ENCODE results near the gene SGPL1. TPM values are rescaled to one million over a fixed set of nuclear protein-coding genes. Genes with fewer than 3 reads are reported as not detected.

SGPL1 gene
- total RNA-seq, 2 donors from 2014 or later, result 61.3 to 77.6 TPM

GRCh38 chr10:70807556-70807955, 8.2 kb upstream of the SGPL1 start:
- no peak overlapping the region for H3K4me3 Mint-ChIP-seq
- no peaks in the 10 kb centered on the region for H3K4me1 Mint-ChIP-seq (ENCODE audit: low read depth)
- peaks cover 8% of the 10 kb centered on the region for H3K27me3 Mint-ChIP-seq (ENCODE audit: low read depth)
- H3K27ac Mint-ChIP-seq, result no peak overlapping the region
- no peaks in the 10 kb centered on the region for H3K36me3 Mint-ChIP-seq (ENCODE audit: insufficient read depth in 2 of 2)
- DNase-seq (no peak), ATAC-seq (replicated peaks in 1 of 2) (no peak)
- no peaks in the 10 kb centered on the region for H3K9me3 Mint-ChIP-seq

GRCh38 chr10:70809011-70809611, 6.6 kb upstream of the SGPL1 start:
- Mint-ChIP-seq H3K4me1 (ENCODE audit: low read depth) (no peaks in the 10 kb centered on the region), H3K9me3 (no peaks in the 10 kb centered on the region), H3K27ac (no peak overlapping the region), H3K36me3 (ENCODE audit: insufficient read depth in 2 of 2) (no peaks in the 10 kb centered on the region), H3K4me3 (no peak overlapping the region), H3K27me3 (ENCODE audit: low read depth) (peaks cover 8% of the 10 kb centered on the region)
- no peak for DNase-seq
- no peak for ATAC-seq (replicated peaks in 1 of 2)

- Mint-ChIP-seq H3K4me3 (no peak overlapping the region), H3K4me1 (ENCODE audit: low read depth) (no peaks in the 10 kb centered on the region), H3K27ac (no peak overlapping the region), H3K27me3 (ENCODE audit: low read depth) (peaks cover 8% of the 10 kb centered on the region), H3K36me3 (ENCODE audit: insufficient read depth in 2 of 2) (no peaks in the 10 kb centered on the region), H3K9me3 (no peaks in the 10 kb centered on the region)
- ATAC-seq (replicated peaks in 1 of 2) (no peak), DNase-seq (no peak)
Measured at GRCh38 chr10:70809726-70810125, 6.0 kb upstream of the SGPL1 start.

GRCh38 chr10:70810967-70811366, 4.8 kb upstream of the SGPL1 start:
- Mint-ChIP-seq H3K36me3 (ENCODE audit: insufficient read depth in 2 of 2) (no peaks in the 10 kb centered on the region), H3K4me1 (ENCODE audit: low read depth) (peaks cover 7% of the 10 kb centered on the region), H3K27me3 (ENCODE audit: low read depth) (peaks cover 8% of the 10 kb centered on the region), H3K9me3 (no peaks in the 10 kb centered on the region), H3K27ac (no peak overlapping the region), H3K4me3 (no peak overlapping the region)
- DNase-seq (no peak), ATAC-seq (replicated peaks in 1 of 2) (no peak)

- H3K9me3 Mint-ChIP-seq, result no peaks in the 10 kb centered on the region
- peaks cover 0 to 2% of the 10 kb centered on the region in 2 donors for H3K36me3 Mint-ChIP-seq (ENCODE audit: insufficient read depth in 2 of 2)
- H3K4me1 Mint-ChIP-seq (ENCODE audit: low read depth), result peaks cover 14% of the 10 kb centered on the region
- ATAC-seq (replicated peaks in 1 of 2) (no peak), DNase-seq (no peak)
- H3K4me3 Mint-ChIP-seq, result no peak overlapping the region
- no peak overlapping the region for H3K27ac Mint-ChIP-seq
- H3K27me3 Mint-ChIP-seq (ENCODE audit: low read depth), result peaks cover 8% of the 10 kb centered on the region
Measured at GRCh38 chr10:70811881-70812280, 3.9 kb upstream of the SGPL1 start.

GRCh38 chr10:70812814-70813213, 2.9 kb upstream of the SGPL1 start:
- H3K27me3 Mint-ChIP-seq (ENCODE audit: low read depth), result no peaks in the 10 kb centered on the region
- peaks cover 2 to 6% of the 10 kb centered on the region in 2 donors for H3K36me3 Mint-ChIP-seq (ENCODE audit: insufficient read depth in 2 of 2)
- H3K27ac Mint-ChIP-seq, result no peak overlapping the region

GRCh38 chr10:70814126-70814525, 1.6 kb upstream of the SGPL1 start:
- Mint-ChIP-seq H3K9me3 (no peaks in the 10 kb centered on the region), H3K36me3 (ENCODE audit: insufficient read depth in 2 of 2) (peaks cover 5 to 7% of the 10 kb centered on the region in 2 donors), H3K27ac (no peak overlapping the region), H3K4me1 (ENCODE audit: low read depth) (peaks cover 35% of the 10 kb centered on the region), H3K27me3 (ENCODE audit: low read depth) (no peaks in the 10 kb centered on the region), H3K4me3 (no peak overlapping the region)
- ATAC-seq (replicated peaks in 1 of 2) (no peak), DNase-seq (no peak)

More at GRCh38 chr10:70812814-70813213, 2.9 kb upstream of the SGPL1 start:
- ATAC-seq (replicated peaks in 1 of 2), result no peak
- Mint-ChIP-seq H3K4me3 (no peak overlapping the region), H3K4me1 (ENCODE audit: low read depth) (peaks cover 23% of the 10 kb centered on the region), H3K9me3 (no peaks in the 10 kb centered on the region)
- no peak for DNase-seq

GRCh38 chr10:70816220-70816894, 609 bp downstream of the SGPL1 start:
- ATAC-seq (replicated peaks in 1 of 2), result peak; percentile 48 to 52
- Mint-ChIP-seq H3K27me3 (ENCODE audit: low read depth) (no peaks in the 10 kb centered on the region), H3K36me3 (ENCODE audit: insufficient read depth in 2 of 2) (peaks cover 9 to 10% of the 10 kb centered on the region in 2 donors), H3K27ac (peak overlapping the region; percentile 97), H3K9me3 (no peaks in the 10 kb centered on the region), H3K4me1 (ENCODE audit: low read depth) (peaks cover 58% of the 10 kb centered on the region), H3K4me3 (peak overlapping the region; percentile 94 to 97)
- DNase-seq, result peak; percentile 59 to 63

- no peaks in the 10 kb centered on the region for H3K27me3 Mint-ChIP-seq (ENCODE audit: low read depth)
- peaks cover 19 to 22% of the 10 kb centered on the region in 2 donors for H3K36me3 Mint-ChIP-seq (ENCODE audit: insufficient read depth in 2 of 2)
- no peaks in the 10 kb centered on the region for H3K9me3 Mint-ChIP-seq
- ATAC-seq (replicated peaks in 1 of 2) (peak; percentile 90 to 91), DNase-seq (peak; percentile 32 to 35)
- peak overlapping the region; percentile 97 for H3K27ac Mint-ChIP-seq
- peak overlapping the region; percentile 60 to 85 for H3K4me3 Mint-ChIP-seq
- peaks cover 73% of the 10 kb centered on the region for H3K4me1 Mint-ChIP-seq (ENCODE audit: low read depth)
Measured at GRCh38 chr10:70820976-70821750, 5.4 kb downstream of the SGPL1 start.

- Mint-ChIP-seq H3K27me3 (ENCODE audit: low read depth) (no peaks in the 10 kb centered on the region), H3K36me3 (ENCODE audit: insufficient read depth in 2 of 2) (peaks cover 18 to 24% of the 10 kb centered on the region in 2 donors), H3K9me3 (no peaks in the 10 kb centered on the region), H3K4me3 (peak overlapping the region; percentile 22 to 85), H3K27ac (peak overlapping the region; percentile 97), H3K4me1 (ENCODE audit: low read depth) (peaks cover 73% of the 10 kb centered on the region)
- DNase-seq (no peak), ATAC-seq (replicated peaks in 1 of 2) (no peak)
Measured at GRCh38 chr10:70822076-70822820, 6.5 kb downstream of the SGPL1 start.

GRCh38 chr10:70827086-70827757, 11.5 kb downstream of the SGPL1 start:
- DNase-seq, result no peak
- no peak for ATAC-seq (replicated peaks in 1 of 2)
- Mint-ChIP-seq H3K4me1 (ENCODE audit: low read depth) (peaks cover 66% of the 10 kb centered on the region), H3K4me3 (peak overlapping the region in 1 of 2 donors; percentile 55), H3K27me3 (ENCODE audit: low read depth) (no peaks in the 10 kb centered on the region), H3K9me3 (no peaks in the 10 kb centered on the region), H3K36me3 (ENCODE audit: insufficient read depth in 2 of 2) (peaks cover 10 to 16% of the 10 kb centered on the region in 2 donors), H3K27ac (peak overlapping the region; percentile 76)

- DNase-seq (no peak), ATAC-seq (replicated peaks in 1 of 2) (no peak)
- peaks cover 78% of the 10 kb centered on the region for H3K4me1 Mint-ChIP-seq (ENCODE audit: low read depth)
- peak overlapping the region; percentile 56 for H3K27ac Mint-ChIP-seq
- no peaks in the 10 kb centered on the region for H3K27me3 Mint-ChIP-seq (ENCODE audit: low read depth)
- peaks cover 9 to 15% of the 10 kb centered on the region in 2 donors for H3K36me3 Mint-ChIP-seq (ENCODE audit: insufficient read depth in 2 of 2)
- H3K4me3 Mint-ChIP-seq, result peak overlapping the region in 1 of 2 donors; percentile 41
- H3K9me3 Mint-ChIP-seq, result no peaks in the 10 kb centered on the region
Measured at GRCh38 chr10:70828923-70829322, 13.2 kb downstream of the SGPL1 start.

All from activated T-cell treated with anti-CD3 and anti-CD28 coated beads, Interleukin-2, amount 50 U/mL, for 72 hours (primary cell).